GM13977 (cell line): ENCODE results near the gene FBXL15.
A peak's percentile ranks its signal among the peaks of the same experiment; 100 is the strongest.

Experiments used
- DNase-seq: peaks from one replicate; pipeline ENCODE4 v3.0.0; 2012; ENCODE audit warnings: low spot score
- in situ Hi-C: fragments of 300-500 bp; cut with MboI; formaldehyde crosslinking; loops from one replicate; pipeline ENCODE4 v1.12.0; 2022; ENCODE audit warnings: low sequenced_read_pairs, low pct_unique_long_range_greater_than_20kb, mixed read lengths, inconsistent platforms; ENCODE audit not compliant: unreplicated experiment
- TF ChIP-seq, protein P1 (sequence below): IDR thresholded peaks from 2 replicates; pipeline ENCODE4 v1.5.1; 2012; ENCODE audit warnings: mild to moderate bottlenecking, control low read depth; ENCODE audit not compliant: insufficient read depth; ENCODE audit errors: extremely low read depth, missing control alignments

FBXL15 gene

DNA sequence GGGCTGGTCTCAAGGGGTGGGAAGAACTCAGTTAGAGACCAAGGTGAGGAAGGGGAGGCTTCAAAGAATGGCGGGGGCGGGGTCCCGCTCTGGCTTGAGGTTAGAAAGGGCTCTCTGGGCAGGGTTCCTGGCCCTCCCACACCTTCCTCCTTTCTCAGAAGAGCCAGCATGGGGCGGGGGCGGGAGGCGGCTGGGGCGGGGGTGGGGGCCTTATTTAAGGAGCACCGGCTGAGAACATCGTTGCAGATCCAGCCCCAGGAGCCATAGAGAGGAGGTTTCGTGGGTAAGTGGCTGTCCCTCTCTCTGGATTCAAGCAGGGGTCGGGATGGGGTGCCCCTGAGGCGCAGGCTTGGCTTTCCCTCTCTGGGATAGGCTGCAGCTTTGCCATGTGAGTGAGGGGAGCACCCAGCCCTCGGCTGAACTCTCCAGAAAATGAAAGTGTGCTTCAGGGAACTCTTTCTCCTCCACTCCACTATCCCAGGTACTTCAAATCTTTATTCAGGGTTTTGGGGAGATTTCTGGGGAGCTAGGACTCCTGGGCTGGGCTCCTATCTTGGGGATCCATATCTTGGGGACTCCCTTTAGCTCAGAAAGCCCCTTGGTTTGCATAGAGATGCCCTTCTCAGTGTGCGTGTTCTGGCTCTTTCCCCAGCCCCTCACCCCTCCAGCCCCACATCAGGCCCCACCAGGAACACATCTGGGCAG lies 15.0 kb downstream of the FBXL15 start:
- no peak for DNase-seq
- in situ Hi-C loops = no loop called here
- TF ChIP-seq, protein P1, sequence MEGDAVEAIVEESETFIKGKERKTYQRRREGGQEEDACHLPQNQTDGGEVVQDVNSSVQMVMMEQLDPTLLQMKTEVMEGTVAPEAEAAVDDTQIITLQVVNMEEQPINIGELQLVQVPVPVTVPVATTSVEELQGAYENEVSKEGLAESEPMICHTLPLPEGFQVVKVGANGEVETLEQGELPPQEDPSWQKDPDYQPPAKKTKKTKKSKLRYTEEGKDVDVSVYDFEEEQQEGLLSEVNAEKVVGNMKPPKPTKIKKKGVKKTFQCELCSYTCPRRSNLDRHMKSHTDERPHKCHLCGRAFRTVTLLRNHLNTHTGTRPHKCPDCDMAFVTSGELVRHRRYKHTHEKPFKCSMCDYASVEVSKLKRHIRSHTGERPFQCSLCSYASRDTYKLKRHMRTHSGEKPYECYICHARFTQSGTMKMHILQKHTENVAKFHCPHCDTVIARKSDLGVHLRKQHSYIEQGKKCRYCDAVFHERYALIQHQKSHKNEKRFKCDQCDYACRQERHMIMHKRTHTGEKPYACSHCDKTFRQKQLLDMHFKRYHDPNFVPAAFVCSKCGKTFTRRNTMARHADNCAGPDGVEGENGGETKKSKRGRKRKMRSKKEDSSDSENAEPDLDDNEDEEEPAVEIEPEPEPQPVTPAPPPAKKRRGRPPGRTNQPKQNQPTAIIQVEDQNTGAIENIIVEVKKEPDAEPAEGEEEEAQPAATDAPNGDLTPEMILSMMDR = no peak

DNA sequence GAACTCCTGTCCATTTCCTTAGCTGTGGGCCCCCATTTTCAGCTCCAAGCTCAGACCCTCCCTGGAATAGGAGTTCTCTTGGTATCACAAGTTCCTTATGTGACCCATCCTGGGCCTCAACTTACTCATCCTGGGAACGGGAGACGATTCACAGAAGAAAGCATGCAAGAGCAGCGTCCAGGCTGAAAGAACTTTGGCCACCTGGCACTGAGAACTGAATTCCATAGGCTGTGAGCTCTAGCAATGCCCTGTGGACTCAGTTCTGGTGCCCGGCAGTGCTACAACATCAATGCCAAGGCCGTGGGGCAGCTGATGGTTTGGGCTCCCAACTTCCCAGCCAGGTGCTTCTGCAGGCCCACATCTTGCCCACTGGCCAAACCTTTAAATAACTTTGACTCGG lies 15.7 kb downstream of the FBXL15 start:
- in situ Hi-C loops = no loop called here
- no peak for DNase-seq
- TF ChIP-seq, protein P1 = no peak

DNA sequence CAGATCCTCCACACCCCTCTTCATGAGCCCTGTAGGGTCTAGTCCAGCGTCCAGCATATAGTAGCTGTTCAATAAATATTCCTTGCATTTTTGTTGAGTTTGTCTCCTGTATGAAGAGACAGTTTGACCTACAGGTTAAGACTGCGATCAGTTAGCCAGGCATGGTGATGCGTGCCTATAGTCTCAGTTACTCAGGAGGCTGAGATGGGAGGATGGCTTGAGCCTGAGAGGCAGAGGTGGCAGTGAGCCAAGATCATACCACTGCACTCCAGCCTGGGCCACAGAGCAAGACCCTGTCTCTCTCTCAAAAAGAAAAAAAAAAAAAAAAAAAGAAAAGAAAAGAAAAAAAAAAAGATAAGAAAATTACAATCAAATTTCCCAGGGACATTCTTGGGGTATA lies 16.9 kb downstream of the FBXL15 start:
- DNase-seq = no peak
- TF ChIP-seq, protein P1 = no peak
- in situ Hi-C loops = no loop called here

- no peak for DNase-seq
- in situ Hi-C loops = no loop called here
- TF ChIP-seq, protein P1 = no peak
Measured at GRCh38 chr10:102438374-102438773, 17.7 kb downstream of the FBXL15 start.

- DNase-seq = no peak
- in situ Hi-C loops = no loop called here
- TF ChIP-seq, protein P1 = no peak
Measured at GRCh38 chr10:102444851-102445250, 24.2 kb downstream of the FBXL15 start.

GRCh38 chr10:102449321-102450123 lies 28.9 kb downstream of the FBXL15 start:
- DNase-seq = peak; percentile 75
- TF ChIP-seq, protein P1 = no peak
- in situ Hi-C loops = no loop called here
